GM12878 (cell line): ENCODE results near the gene SYT3. TPM values are rescaled to one million over a fixed set of nuclear protein-coding genes. Genes with fewer than 3 reads are reported as not detected.

ENCODE experiments used
- ATAC-seq: fragments of 200-7000 bp; cut with Tn5 transposase; 3 replicates; pipeline ENCODE4 v1.9.1; 2020; ENCODE audit warnings: mild to moderate bottlenecking, moderate library complexity
- BruUV-seq: library from RNA; stranded (reverse); fragments of 400-500 nt; replicated peaks from 2 replicates; lab custom pipeline; 2021; lab: Mats Ljungman, UMichigan
- CTCF ChIA-PET: fragments of 300-600 bp; sonication (Branson Sonifier 250); formaldehyde crosslinking; extraction: SDS; loops from one replicate; lab custom pipeline; 2021; ENCODE audit warnings: inconsistent platforms; lab: Yijun Ruan, JAX
- POLR2A ChIA-PET: fragments of 350-600 bp; formaldehyde crosslinking; extraction: SDS; loops from one replicate; lab custom pipeline; 2021; ENCODE audit warnings: inconsistent platforms; lab: Charles Lee
- RAD21 ChIA-PET: fragments of 300-600 bp; sonication (Branson Sonifier 250); formaldehyde crosslinking; loops from one replicate; lab custom pipeline; 2023; ENCODE audit warnings: antibody characterized with exemption; ENCODE audit not compliant: unreplicated experiment; lab: Charles Lee
- SMC1A ChIA-PET: fragments of 300-600 bp; sonication (Branson Sonifier 250); formaldehyde crosslinking; loops from one replicate; lab custom pipeline; 2023; ENCODE audit not compliant: unreplicated experiment, uncharacterized antibody; lab: Charles Lee
- DNase-seq: peaks from one replicate; pipeline ENCODE4 v3.0.0-alpha.2; 2011; ENCODE audit warnings: low read depth, low spot score
- FAIRE-seq: peaks from 3 replicates; lab custom pipeline; 2011; peaks lifted over from hg19 to GRCh38; lab: Jason Lieb, UNC
- H2AFZ ChIP-seq: 2 replicates; pipeline ENCODE4 v1.6.0; 2011; ENCODE audit warnings: low read depth, low read length, control low read depth; ENCODE audit not compliant: control insufficient read depth
- H3K27ac ChIP-seq: 2 replicates; pipeline ENCODE4 v1.5.1; 2011; ENCODE audit warnings: control low read depth; ENCODE audit not compliant: control insufficient read depth, insufficient read depth
- H3K27me3 ChIP-seq, 2 experiments: replicated peaks in 1 of 2; 2 replicates each; pipeline versions ENCODE4 v1.6.0 to v1.6.1; 2011; ENCODE audit warnings: low read length in 1 of 2; ENCODE audit not compliant: control insufficient read depth in 2 of 2, insufficient read depth in 2 of 2
- H3K36me3 ChIP-seq, 2 experiments: 2 replicates each; pipeline ENCODE4 v1.5.1; 2011; ENCODE audit warnings: low read length in 1 of 2; ENCODE audit not compliant: control insufficient read depth in 2 of 2, insufficient read depth in 2 of 2
- H3K4me1 ChIP-seq: 2 replicates; pipeline ENCODE4 v1.6.1; 2011; ENCODE audit warnings: mild to moderate bottlenecking, low read length, moderate library complexity, mixed read lengths; ENCODE audit not compliant: control insufficient read depth, insufficient read depth
- H3K4me2 ChIP-seq: 2 replicates; pipeline ENCODE4 v1.6.0; 2011; ENCODE audit warnings: control low read depth; ENCODE audit not compliant: control insufficient read depth, insufficient read depth
- H3K4me3 ChIP-seq: fragments of 200-600 bp; sonication (generic); 2 replicates; pipeline ENCODE4 v1.5.1; 2016
- H3K79me2 ChIP-seq: 2 replicates; pipeline ENCODE4 v1.6.0; 2011; ENCODE audit warnings: low read length; ENCODE audit not compliant: control insufficient read depth, insufficient read depth
- H3K9ac ChIP-seq: 2 replicates; pipeline ENCODE4 v1.8.0; 2011; ENCODE audit warnings: low read length, control low read depth, mixed read lengths; ENCODE audit not compliant: control insufficient read depth, insufficient read depth
- H3K9me3 ChIP-seq: replicated peaks from 3 replicates; pipeline ENCODE4 v1.5.1; 2011; ENCODE audit warnings: mild to moderate bottlenecking, low read length; ENCODE audit not compliant: control insufficient read depth, insufficient read depth
- H4K20me1 ChIP-seq: 2 replicates; pipeline ENCODE4 v1.6.0; 2011; ENCODE audit not compliant: control insufficient read depth, insufficient read depth
- BHLHE40 ChIP-seq, 2 experiments: fragments of 450-650 bp in 1 of 2; IDR thresholded peaks; 2 replicates each; pipeline ENCODE4 v1.6.1; 2011 to 2017; ENCODE audit warnings: low read depth in 2 of 2, borderline replicate concordance in 1 of 2, improper control_type of control experiment in 1 of 2, low read length in 1 of 2, mild to moderate bottlenecking in 1 of 2
- CBFB ChIP-seq: IDR thresholded peaks from 2 replicates; pipeline ENCODE4 v1.6.1; 2016; ENCODE audit warnings: antibody characterized with exemption, low read depth
- FOS ChIP-seq: IDR thresholded peaks from 3 replicates; pipeline ENCODE4 v1.6.1; 2011; ENCODE audit warnings: borderline replicate concordance; ENCODE audit not compliant: insufficient read length; ENCODE audit errors: extremely low read depth
- KLF5 ChIP-seq: fragments of 450-650 bp; IDR thresholded peaks from 2 replicates; pipeline ENCODE4 v1.6.1; 2014; ENCODE audit warnings: mild to moderate bottlenecking; ENCODE audit not compliant: partially characterized antibody
- MYC ChIP-seq: IDR thresholded peaks from 2 replicates; pipeline ENCODE4 v1.6.1; 2011; ENCODE audit warnings: mild to moderate bottlenecking, low read length, moderate library complexity, inconsistent platforms; ENCODE audit not compliant: insufficient read depth, insufficient replicate concordance, insufficient read length, severe bottlenecking
- ZNF24 ChIP-seq: fragments of 450-650 bp; IDR thresholded peaks from 2 replicates; pipeline ENCODE4 v1.6.1; 2017; ENCODE audit warnings: antibody characterized with exemption, mild to moderate bottlenecking
- ZNF274 ChIP-seq: IDR thresholded peaks from one replicate; pipeline ENCODE4 v1.8.0; 2011; ENCODE audit not compliant: insufficient read length, insufficient read depth
- WGBS: methylation state at CpG from one replicate; pipeline ENCODE4 v1.1.6; 2016; ENCODE audit warnings: low lambda C conversion rate; ENCODE audit not compliant: insufficient replicate concordance, insufficient coverage; ENCODE audit errors: missing lambda C conversion rate; 5-methylcytosine and 5-hydroxymethylcytosine counted together
- in situ Hi-C: fragments of 300-500 bp; cut with MboI; formaldehyde crosslinking; loops from 9 replicates; pipeline ENCODE4 v1.14.3; 2018; ENCODE audit warnings: mixed read lengths
- intact Hi-C: fragments of 100-400 bp; cut with micrococcal nuclease; formaldehyde crosslinking; loops from one replicate; pipeline ENCODE4 v1.14.2; 2022; ENCODE audit not compliant: unreplicated experiment
- polyA plus RNA-seq, 11 experiments: library from polyadenylated mRNA; depleted of rRNA in 4 of 11; unstranded in 6 of 11; stranded (reverse) in 5 of 11; fragments of >200 nt; fragmentation: Nextera tagmentation in 4 of 11; fragmentation: Illumina TruSeq in 1 of 11; extraction: Ambion mirVana in 4 of 11; extraction: Trizol in 1 of 11; gene quantifications; 1 replicate in 1 of 11; 2 replicates in 10 of 11; pipeline versions ENCODE4 v1.2.1 to v1.2.3, GENCODE V29; 2011 to 2016; ENCODE audit warnings: inconsistent platforms in 2 of 11, missing spikeins in 2 of 11, low read depth in 1 of 11
- total RNA-seq, 4 experiments: library from RNA; depleted of rRNA in 3 of 4; stranded (reverse); fragments of >200 nt in 3 of 4; fragmentation: Illumina TruSeq in 1 of 4; extraction: Trizol in 1 of 4; gene quantifications; 2 replicates each; pipeline versions ENCODE4 v1.2.1 to v1.2.3, GENCODE V29; 2013 to 2021
- TF ChIP-seq, protein P1 (sequence below): fragments of 450-650 bp; IDR thresholded peaks from 2 replicates; pipeline ENCODE4 v1.6.1; 2016; ENCODE audit warnings: mild to moderate bottlenecking
- TF ChIP-seq, protein P2 (sequence below): IDR thresholded peaks from 2 replicates; pipeline ENCODE4 v1.6.1; 2012; ENCODE audit warnings: mild to moderate bottlenecking, low read depth, low read length
- TF ChIP-seq, protein P3 (sequence below): IDR thresholded peaks from 2 replicates; pipeline ENCODE4 v1.6.1; 2012; ENCODE audit warnings: low read depth, low read length, improper control_type of control experiment
- TF ChIP-seq, protein P4 (sequence below): fragments of 450-650 bp; IDR thresholded peaks from 2 replicates; pipeline ENCODE4 v1.6.1; 2017; ENCODE audit warnings: low read depth, mild to moderate bottlenecking, moderate library complexity

The SYT3 gene
- total and polyA plus RNA-seq, 10 of the 15 experiments (the other 5 are each of a cell fraction or from before 2014, with no cell fraction given) = 0.05 to 0.18 TPM; not detected in 8

DNA sequence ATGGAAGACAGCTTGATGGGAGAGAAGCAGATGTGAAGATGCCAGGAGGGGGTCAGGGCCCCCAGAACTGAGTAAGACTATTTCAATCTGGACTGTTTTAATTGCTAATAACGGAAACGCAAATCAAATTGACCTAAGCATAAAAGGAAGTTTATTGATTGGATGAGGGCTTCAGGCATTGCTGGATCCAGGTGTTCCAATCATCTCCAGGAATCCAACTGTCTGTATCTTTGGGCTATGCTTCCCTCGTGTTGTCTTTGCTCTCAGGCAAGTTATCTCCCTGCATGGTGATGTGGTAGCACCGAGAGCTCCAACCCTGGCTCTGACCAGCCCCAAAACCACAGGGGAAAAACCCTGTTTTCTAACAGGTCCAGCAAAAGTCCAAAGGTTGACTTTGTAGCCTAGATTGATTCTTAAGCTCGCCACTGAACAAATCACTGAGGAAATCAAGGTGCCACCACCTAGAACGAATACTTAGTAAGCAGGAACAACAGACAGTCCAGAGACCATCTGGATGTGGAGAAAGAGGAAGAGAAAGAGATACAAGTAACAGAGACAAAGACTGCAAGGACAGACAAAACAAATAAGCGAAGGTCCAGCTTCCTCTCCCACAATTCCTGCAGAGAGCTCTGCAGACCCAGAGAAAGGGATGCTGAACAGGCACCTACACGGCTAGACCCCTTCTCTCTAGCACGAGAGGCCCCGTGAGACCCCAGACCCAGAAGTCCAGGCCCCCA lies 8.4 kb upstream of the SYT3 start:
- intact Hi-C loops = no loop called here
- DNase-seq (peak; percentile 8), FAIRE-seq (peak; percentile 27), ATAC-seq (peak; percentile 95)
- SMC1A ChIA-PET = interaction anchor here (0.8 to 1.0 kb wide), 2 partner anchors 52 to 132 kb away, joined by 3 to 4 read pairs; no protein-coding TSS in a partner anchor
- no peaks in the 10 kb centered on the region for H4K20me1 ChIP-seq
- RAD21 ChIA-PET = interaction anchor here (1.1 kb wide), 1 partner anchor 16 kb away, joined by 3 read pairs; no protein-coding TSS in a partner anchor
- no peaks in the 10 kb centered on the region for H3K79me2 ChIP-seq
- H3K4me2 ChIP-seq = no peak overlapping the region
- in situ Hi-C loops = no loop called here
- H3K9me3 ChIP-seq = no peaks in the 10 kb centered on the region
- WGBS = 12% methylated on average over 10 of the region's 10 CpGs
- H3K4me1 ChIP-seq = no peaks in the 10 kb centered on the region
- H3K27ac ChIP-seq = no peak overlapping the region
- no peaks in the 10 kb centered on the region; a peak in 1 of 4 replicates for H3K27me3 ChIP-seq
- H2AFZ ChIP-seq = no peak overlapping the region
- H3K9ac ChIP-seq = no peak overlapping the region
- H3K36me3 ChIP-seq = no peaks in the 10 kb centered on the region
- POLR2A ChIA-PET = no interaction called here
- no peak overlapping the region for H3K4me3 ChIP-seq
- CTCF ChIA-PET = interaction anchor here (0.7 to 2.2 kb wide), 4 partner anchors 23 to 111 kb away, joined by 3 to 7 read pairs (median 4); no protein-coding TSS in a partner anchor
- no TSS peak for BruUV-seq
- no peak for TF ChIP-seq MYC
- TF ChIP-seq FOS = no peak
- TF ChIP-seq, protein P1, sequence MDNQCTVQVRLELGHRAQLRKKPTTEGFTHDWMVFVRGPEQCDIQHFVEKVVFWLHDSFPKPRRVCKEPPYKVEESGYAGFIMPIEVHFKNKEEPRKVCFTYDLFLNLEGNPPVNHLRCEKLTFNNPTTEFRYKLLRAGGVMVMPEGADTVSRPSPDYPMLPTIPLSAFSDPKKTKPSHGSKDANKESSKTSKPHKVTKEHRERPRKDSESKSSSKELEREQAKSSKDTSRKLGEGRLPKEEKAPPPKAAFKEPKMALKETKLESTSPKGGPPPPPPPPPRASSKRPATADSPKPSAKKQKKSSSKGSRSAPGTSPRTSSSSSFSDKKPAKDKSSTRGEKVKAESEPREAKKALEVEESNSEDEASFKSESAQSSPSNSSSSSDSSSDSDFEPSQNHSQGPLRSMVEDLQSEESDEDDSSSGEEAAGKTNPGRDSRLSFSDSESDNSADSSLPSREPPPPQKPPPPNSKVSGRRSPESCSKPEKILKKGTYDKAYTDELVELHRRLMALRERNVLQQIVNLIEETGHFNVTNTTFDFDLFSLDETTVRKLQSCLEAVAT = peak; percentile 64; the same call in 1 of the 2 replicates
- TF ChIP-seq BHLHE40 (IDR thresholded peaks at IDR 0.05; ENCODE audit: borderline replicate concordance in 1 of 2, low read depth in 2 of 2, low read length in 1 of 2) = no peak
- no peak for TF ChIP-seq ZNF274
- no peak for TF ChIP-seq ZNF24
- TF ChIP-seq CBFB = no peak
- TF ChIP-seq KLF5 = no peak
- TF ChIP-seq, protein P2, sequence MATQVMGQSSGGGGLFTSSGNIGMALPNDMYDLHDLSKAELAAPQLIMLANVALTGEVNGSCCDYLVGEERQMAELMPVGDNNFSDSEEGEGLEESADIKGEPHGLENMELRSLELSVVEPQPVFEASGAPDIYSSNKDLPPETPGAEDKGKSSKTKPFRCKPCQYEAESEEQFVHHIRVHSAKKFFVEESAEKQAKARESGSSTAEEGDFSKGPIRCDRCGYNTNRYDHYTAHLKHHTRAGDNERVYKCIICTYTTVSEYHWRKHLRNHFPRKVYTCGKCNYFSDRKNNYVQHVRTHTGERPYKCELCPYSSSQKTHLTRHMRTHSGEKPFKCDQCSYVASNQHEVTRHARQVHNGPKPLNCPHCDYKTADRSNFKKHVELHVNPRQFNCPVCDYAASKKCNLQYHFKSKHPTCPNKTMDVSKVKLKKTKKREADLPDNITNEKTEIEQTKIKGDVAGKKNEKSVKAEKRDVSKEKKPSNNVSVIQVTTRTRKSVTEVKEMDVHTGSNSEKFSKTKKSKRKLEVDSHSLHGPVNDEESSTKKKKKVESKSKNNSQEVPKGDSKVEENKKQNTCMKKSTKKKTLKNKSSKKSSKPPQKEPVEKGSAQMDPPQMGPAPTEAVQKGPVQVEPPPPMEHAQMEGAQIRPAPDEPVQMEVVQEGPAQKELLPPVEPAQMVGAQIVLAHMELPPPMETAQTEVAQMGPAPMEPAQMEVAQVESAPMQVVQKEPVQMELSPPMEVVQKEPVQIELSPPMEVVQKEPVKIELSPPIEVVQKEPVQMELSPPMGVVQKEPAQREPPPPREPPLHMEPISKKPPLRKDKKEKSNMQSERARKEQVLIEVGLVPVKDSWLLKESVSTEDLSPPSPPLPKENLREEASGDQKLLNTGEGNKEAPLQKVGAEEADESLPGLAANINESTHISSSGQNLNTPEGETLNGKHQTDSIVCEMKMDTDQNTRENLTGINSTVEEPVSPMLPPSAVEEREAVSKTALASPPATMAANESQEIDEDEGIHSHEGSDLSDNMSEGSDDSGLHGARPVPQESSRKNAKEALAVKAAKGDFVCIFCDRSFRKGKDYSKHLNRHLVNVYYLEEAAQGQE = no peak
- TF ChIP-seq, protein P3, sequence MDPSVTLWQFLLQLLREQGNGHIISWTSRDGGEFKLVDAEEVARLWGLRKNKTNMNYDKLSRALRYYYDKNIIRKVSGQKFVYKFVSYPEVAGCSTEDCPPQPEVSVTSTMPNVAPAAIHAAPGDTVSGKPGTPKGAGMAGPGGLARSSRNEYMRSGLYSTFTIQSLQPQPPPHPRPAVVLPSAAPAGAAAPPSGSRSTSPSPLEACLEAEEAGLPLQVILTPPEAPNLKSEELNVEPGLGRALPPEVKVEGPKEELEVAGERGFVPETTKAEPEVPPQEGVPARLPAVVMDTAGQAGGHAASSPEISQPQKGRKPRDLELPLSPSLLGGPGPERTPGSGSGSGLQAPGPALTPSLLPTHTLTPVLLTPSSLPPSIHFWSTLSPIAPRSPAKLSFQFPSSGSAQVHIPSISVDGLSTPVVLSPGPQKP = no peak
- TF ChIP-seq, protein P4, sequence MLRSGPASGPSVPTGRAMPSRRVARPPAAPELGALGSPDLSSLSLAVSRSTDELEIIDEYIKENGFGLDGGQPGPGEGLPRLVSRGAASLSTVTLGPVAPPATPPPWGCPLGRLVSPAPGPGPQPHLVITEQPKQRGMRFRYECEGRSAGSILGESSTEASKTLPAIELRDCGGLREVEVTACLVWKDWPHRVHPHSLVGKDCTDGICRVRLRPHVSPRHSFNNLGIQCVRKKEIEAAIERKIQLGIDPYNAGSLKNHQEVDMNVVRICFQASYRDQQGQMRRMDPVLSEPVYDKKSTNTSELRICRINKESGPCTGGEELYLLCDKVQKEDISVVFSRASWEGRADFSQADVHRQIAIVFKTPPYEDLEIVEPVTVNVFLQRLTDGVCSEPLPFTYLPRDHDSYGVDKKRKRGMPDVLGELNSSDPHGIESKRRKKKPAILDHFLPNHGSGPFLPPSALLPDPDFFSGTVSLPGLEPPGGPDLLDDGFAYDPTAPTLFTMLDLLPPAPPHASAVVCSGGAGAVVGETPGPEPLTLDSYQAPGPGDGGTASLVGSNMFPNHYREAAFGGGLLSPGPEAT = 0 out of 2 replicates have a peak, but pooled peaks have one; percentile 25
